ENCODE results near the gene TMEM164. TPM values are rescaled to one million over a fixed set of nuclear protein-coding genes. Genes with fewer than 3 reads are reported as not detected.

TMEM164 gene
- total RNA-seq, 1 experiment from 2014 or later, result 32.6 TPM

- BruUV-seq (replicated peaks), result no TSS peak
- Mint-ChIP-seq H3K4me1 (ENCODE audit: low read depth, unreplicated experiment) (peaks cover 15% of the 10 kb centered on the region), H3K9me3 (ENCODE audit: low read depth, unreplicated experiment) (no peaks in the 10 kb centered on the region), H3K27ac (ENCODE audit: unreplicated experiment) (no peak overlapping the region), H3K27me3 (ENCODE audit: unreplicated experiment) (no peaks in the 10 kb centered on the region), H3K4me3 (ENCODE audit: low read depth, unreplicated experiment) (no peak overlapping the region), H3K36me3 (ENCODE audit: insufficient read depth, unreplicated experiment) (no peaks in the 10 kb centered on the region)
- no peak for DNase-seq
- CTCF ChIA-PET, result no interaction called here
- no peak for TF ChIP-seq CTCF (IDR thresholded peaks at IDR 0.05; ENCODE audit: unreplicated experiment)
- intact Hi-C loops (cut with micrococcal nuclease; ENCODE audit: unreplicated experiment), result no loop called here
Observed at GRCh38 chrX:110082161-110082560, 79.2 kb downstream of the TMEM164 start.

DNA sequence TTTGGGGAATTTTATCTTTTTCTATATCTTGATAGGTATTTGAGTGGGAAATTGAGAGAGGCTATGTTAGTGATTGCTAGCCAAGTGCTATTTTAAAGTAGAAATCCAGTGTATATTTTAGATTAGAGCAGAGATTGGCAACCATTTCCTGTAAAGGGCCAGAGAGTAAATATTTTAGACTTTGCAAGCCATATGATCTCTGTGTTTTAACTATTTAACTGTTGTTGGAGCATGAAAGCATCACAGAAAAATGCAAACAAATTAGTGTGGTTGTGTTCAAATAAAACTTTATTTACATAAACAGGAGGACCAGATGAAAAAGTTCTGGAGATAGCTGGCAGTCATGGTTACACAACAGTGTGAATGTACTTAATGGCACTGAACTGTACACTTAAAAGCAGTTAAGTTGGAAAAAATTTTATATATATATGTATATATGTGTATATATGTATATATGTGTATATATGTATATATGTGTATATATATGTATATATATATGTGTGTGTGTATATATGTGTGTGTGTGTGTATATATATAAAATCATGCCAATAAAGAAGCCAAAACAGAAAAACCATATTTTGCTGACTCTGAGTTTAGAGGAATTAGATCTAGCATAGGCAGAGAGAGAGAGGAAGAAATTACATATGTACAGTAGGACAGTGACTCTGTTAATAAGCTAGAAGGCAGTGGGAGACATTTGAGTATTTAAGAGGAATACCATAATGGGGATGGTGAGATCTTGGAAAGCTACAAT, 83.4 kb downstream of the TMEM164 start:
- CTCF ChIA-PET, result interaction anchor here (0.8 kb wide), 1 partner anchor 60 kb away, joined by 5 read pairs; no protein-coding TSS in a partner anchor
- Mint-ChIP-seq H3K36me3 (ENCODE audit: insufficient read depth, unreplicated experiment) (peaks cover 6% of the 10 kb centered on the region), H3K9me3 (ENCODE audit: low read depth, unreplicated experiment) (no peaks in the 10 kb centered on the region), H3K4me1 (ENCODE audit: low read depth, unreplicated experiment) (peaks cover 34% of the 10 kb centered on the region), H3K27ac (ENCODE audit: unreplicated experiment) (peak overlapping the region; percentile 47), H3K4me3 (ENCODE audit: low read depth, unreplicated experiment) (no peak overlapping the region), H3K27me3 (ENCODE audit: unreplicated experiment) (no peaks in the 10 kb centered on the region)
- TF ChIP-seq CTCF (IDR thresholded peaks at IDR 0.05; ENCODE audit: unreplicated experiment), result no peak
- BruUV-seq (replicated peaks), result no TSS peak
- DNase-seq, result no peak
- intact Hi-C loops (cut with micrococcal nuclease; ENCODE audit: unreplicated experiment), result no loop called here

- DNase-seq, result peak; percentile 11
- TF ChIP-seq CTCF (IDR thresholded peaks at IDR 0.05; ENCODE audit: unreplicated experiment), result no peak
- H3K36me3 Mint-ChIP-seq (ENCODE audit: insufficient read depth, unreplicated experiment), result peaks cover 6% of the 10 kb centered on the region
- CTCF ChIA-PET, result interaction anchor here (0.8 kb wide), 1 partner anchor 61 kb away, joined by 5 read pairs; no protein-coding TSS in a partner anchor
- H3K27ac Mint-ChIP-seq (ENCODE audit: unreplicated experiment), result peak overlapping the region; percentile 88
- H3K27me3 Mint-ChIP-seq (ENCODE audit: unreplicated experiment), result no peaks in the 10 kb centered on the region
- intact Hi-C loops (cut with micrococcal nuclease; ENCODE audit: unreplicated experiment), result no loop called here
- BruUV-seq (replicated peaks), result no TSS peak
- H3K9me3 Mint-ChIP-seq (ENCODE audit: low read depth, unreplicated experiment), result no peaks in the 10 kb centered on the region
- peaks cover 34% of the 10 kb centered on the region for H3K4me1 Mint-ChIP-seq (ENCODE audit: low read depth, unreplicated experiment)
- H3K4me3 Mint-ChIP-seq (ENCODE audit: low read depth, unreplicated experiment), result peak overlapping the region; percentile 46
Observed at GRCh38 chrX:110086916-110087484, 84.1 kb downstream of the TMEM164 start.

GRCh38 chrX:110087485-110088356, 84.8 kb downstream of the TMEM164 start:
- H3K27ac Mint-ChIP-seq (ENCODE audit: unreplicated experiment), result peak overlapping the region; percentile 88
- H3K4me1 Mint-ChIP-seq (ENCODE audit: low read depth, unreplicated experiment), result peaks cover 34% of the 10 kb centered on the region
- no peaks in the 10 kb centered on the region for H3K27me3 Mint-ChIP-seq (ENCODE audit: unreplicated experiment)
- H3K9me3 Mint-ChIP-seq (ENCODE audit: low read depth, unreplicated experiment), result no peaks in the 10 kb centered on the region
- CTCF ChIA-PET, result interaction anchor here (0.8 kb wide), 1 partner anchor 62 kb away, joined by 5 read pairs; no protein-coding TSS in a partner anchor
- H3K36me3 Mint-ChIP-seq (ENCODE audit: insufficient read depth, unreplicated experiment), result peaks cover 6% of the 10 kb centered on the region
- TSS peak; percentile 44 for BruUV-seq (replicated peaks)
- H3K4me3 Mint-ChIP-seq (ENCODE audit: low read depth, unreplicated experiment), result peak overlapping the region; percentile 46
- intact Hi-C loops (cut with micrococcal nuclease; ENCODE audit: unreplicated experiment), result no loop called here
- no peak for TF ChIP-seq CTCF (IDR thresholded peaks at IDR 0.05; ENCODE audit: unreplicated experiment)
- DNase-seq, result peak; percentile 35
